SH-SY5Y (cell line): ENCODE results near the gene LACC1.

ENCODE experiments used
- GATA2 ChIP-seq: IDR thresholded peaks from 2 replicates; pipeline ENCODE4 v1.6.1; 2011; ENCODE audit warnings: mild to moderate bottlenecking, low read depth, low read length
- GATA3 ChIP-seq: IDR thresholded peaks from 2 replicates; pipeline ENCODE4 v1.6.1; 2011; ENCODE audit warnings: low read depth, mild to moderate bottlenecking, low read length, moderate library complexity

- TF ChIP-seq GATA2 (no peak), GATA3 (no peak)
These were observed 40.8 kb upstream of the LACC1 start for GRCh38 chr13:43838909-43839308.
